Tibial nerve (tissue), 4 donors: ENCODE measurements around the gene SIM1. TPM values are rescaled to one million over a fixed set of nuclear protein-coding genes. Genes with fewer than 3 reads are reported as not detected.

Experiments
- DNase-seq, 2 donors: peaks; one replicate each; pipeline ENCODE4 v3.0.0-alpha.2; 2019; ENCODE audit warnings: low spot score in 2 of 2
- H3K27ac ChIP-seq, 4 donors: fragments of 200-600 bp; sonication (generic) in 3 of 4; one replicate each; pipeline ENCODE4 v1.5.1; 2017 to 2019; ENCODE audit warnings: mild to moderate bottlenecking in 1 of 4
- H3K27me3 ChIP-seq, 2 donors: fragments of 200-600 bp; sonication (generic) in 1 of 2; one replicate each; pipeline versions ENCODE4 v1.5.1 to v1.6.0; 2017 to 2019
- H3K36me3 ChIP-seq, 3 donors: fragments of 200-600 bp; sonication (generic); one replicate each; pipeline ENCODE4 v1.5.1; 2018 to 2019
- H3K4me1 ChIP-seq, 4 donors: fragments of 200-600 bp; sonication (generic) in 3 of 4; one replicate each; pipeline ENCODE4 v1.5.1; 2017 to 2019
- H3K4me3 ChIP-seq, 4 donors: fragments of 200-600 bp; sonication (generic) in 3 of 4; one replicate each; pipeline ENCODE4 v1.5.1; 2017 to 2019; ENCODE audit warnings: mild to moderate bottlenecking in 1 of 4, moderate library complexity in 1 of 4
- H3K9me3 ChIP-seq, 4 donors: fragments of 200-600 bp; sonication (generic) in 3 of 4; one replicate each; pipeline ENCODE4 v1.5.1; 2017 to 2019
- EP300 ChIP-seq, 2 donors: sonication (generic); formaldehyde crosslinking; IDR thresholded peaks; one replicate each; pipeline ENCODE4 v1.6.1; 2017; ENCODE audit warnings: antibody characterized with exemption in 2 of 2, mild to moderate bottlenecking in 1 of 2
- POLR2A ChIP-seq, 2 donors: fragments of 450-650 bp; IDR thresholded peaks; one replicate each; pipeline ENCODE4 v1.6.1; 2017; ENCODE audit warnings: antibody characterized with exemption in 2 of 2, mild to moderate bottlenecking in 2 of 2, moderate library complexity in 2 of 2
- WGBS, 2 donors: methylation state at CpG; one replicate each; pipeline ENCODE4 v1.1.5; 2018; 5-methylcytosine and 5-hydroxymethylcytosine counted together
- total RNA-seq, 4 donors: library from RNA; depleted of rRNA; stranded (reverse); fragments of >200 nt; gene quantifications; one replicate each; pipeline ENCODE4 v1.1.0, GENCODE V29; 2016
- TF ChIP-seq, protein P1 (sequence below), 5 experiments: fragments of 200-600 bp in 3 of 5; fragments of 450-650 bp in 2 of 5; sonication (generic) in 3 of 5; IDR thresholded peaks; one replicate each; pipeline ENCODE4 v1.5.1; 2016 to 2019; ENCODE audit warnings: antibody characterized with exemption in 5 of 5, mild to moderate bottlenecking in 3 of 5, moderate library complexity in 2 of 5

The SIM1 gene
- total RNA-seq, 4 donors from 2014 or later: not detected

DNA sequence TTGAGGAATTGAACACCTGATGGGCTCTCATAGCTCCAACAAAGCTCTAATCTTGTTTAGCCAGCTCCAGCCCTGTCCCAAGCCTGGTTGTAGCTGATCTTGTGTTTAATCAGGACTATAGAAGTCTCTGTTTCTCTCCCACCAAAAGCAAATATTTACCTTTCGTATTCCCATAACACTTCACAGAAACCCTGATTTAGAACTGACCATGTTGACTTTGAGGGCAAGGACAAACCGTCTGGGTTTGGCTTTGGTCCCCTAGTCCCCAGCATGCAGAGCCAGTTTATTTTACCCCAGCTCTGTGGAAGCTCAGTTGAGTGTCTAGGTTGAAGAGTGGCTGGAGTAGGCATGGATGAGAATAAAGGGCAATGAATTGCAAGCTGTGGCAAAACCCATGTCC, 18.0 kb upstream of the SIM1 start:
- H3K9me3 ChIP-seq: no peaks in the 10 kb centered on the region
- H3K27ac ChIP-seq: no peak overlapping the region
- H3K4me3 ChIP-seq: no peak overlapping the region
- DNase-seq: no peak
- H3K36me3 ChIP-seq: no peaks in the 10 kb centered on the region
- peaks cover 0 to 6% (median 0%) of the 10 kb centered on the region in 4 donors for H3K4me1 ChIP-seq
- 75 to 80% methylated on average over 2 of the region's 2 CpGs for WGBS, 2 donors
- H3K27me3 ChIP-seq: no peaks in the 10 kb centered on the region
- no peak for TF ChIP-seq EP300 (IDR thresholded peaks at IDR 0.05)
- TF ChIP-seq, protein P1, sequence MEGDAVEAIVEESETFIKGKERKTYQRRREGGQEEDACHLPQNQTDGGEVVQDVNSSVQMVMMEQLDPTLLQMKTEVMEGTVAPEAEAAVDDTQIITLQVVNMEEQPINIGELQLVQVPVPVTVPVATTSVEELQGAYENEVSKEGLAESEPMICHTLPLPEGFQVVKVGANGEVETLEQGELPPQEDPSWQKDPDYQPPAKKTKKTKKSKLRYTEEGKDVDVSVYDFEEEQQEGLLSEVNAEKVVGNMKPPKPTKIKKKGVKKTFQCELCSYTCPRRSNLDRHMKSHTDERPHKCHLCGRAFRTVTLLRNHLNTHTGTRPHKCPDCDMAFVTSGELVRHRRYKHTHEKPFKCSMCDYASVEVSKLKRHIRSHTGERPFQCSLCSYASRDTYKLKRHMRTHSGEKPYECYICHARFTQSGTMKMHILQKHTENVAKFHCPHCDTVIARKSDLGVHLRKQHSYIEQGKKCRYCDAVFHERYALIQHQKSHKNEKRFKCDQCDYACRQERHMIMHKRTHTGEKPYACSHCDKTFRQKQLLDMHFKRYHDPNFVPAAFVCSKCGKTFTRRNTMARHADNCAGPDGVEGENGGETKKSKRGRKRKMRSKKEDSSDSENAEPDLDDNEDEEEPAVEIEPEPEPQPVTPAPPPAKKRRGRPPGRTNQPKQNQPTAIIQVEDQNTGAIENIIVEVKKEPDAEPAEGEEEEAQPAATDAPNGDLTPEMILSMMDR (IDR thresholded peaks at IDR 0.05): no peak
- TF ChIP-seq POLR2A (IDR thresholded peaks at IDR 0.05): no peak

- no peaks in the 10 kb centered on the region for H3K9me3 ChIP-seq
These were observed 14.7 kb upstream of the SIM1 start for GRCh38 chr6:100479179-100480035.

DNA sequence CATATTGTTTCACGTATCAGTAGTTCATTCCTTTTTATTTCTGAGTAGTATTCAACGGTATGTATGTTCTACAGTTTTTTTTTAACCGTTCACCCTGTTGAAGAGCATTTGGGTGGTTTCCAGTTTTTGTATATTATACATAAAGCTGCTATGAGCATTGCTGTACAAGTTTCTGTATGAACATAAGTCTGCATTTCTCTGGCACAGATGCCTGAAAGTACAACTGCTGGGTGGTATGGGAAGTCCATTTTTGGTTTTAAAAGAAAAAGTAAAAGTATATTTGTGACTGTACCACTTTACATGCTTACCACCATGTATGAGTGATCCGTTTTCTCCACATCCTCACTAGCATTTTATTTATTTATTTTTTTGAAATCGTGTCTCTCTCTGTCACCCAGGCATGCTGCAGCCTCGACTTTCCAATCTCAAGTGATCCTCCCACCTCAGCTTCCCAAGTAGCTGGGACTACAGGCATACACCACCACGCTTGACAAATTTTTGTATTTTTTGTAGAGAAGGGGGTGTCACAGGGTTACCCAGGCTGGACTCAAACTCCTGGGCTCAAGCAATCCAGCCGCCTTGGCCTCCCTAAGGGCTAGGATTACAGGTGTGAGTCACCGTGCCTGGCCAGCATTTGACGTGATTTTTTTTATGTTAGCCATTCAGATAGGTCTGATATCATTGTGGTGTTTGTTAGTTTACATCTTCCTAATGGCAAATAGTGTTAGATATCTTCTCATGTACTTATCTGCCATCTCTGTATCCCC, 11.0 kb upstream of the SIM1 start:
- TF ChIP-seq POLR2A (IDR thresholded peaks at IDR 0.05): no peak
- TF ChIP-seq, protein P1 (IDR thresholded peaks at IDR 0.05): no peak
- TF ChIP-seq EP300 (IDR thresholded peaks at IDR 0.05): no peak
- no peak overlapping the region for H3K4me3 ChIP-seq
- peaks cover 0 to 6% (median 0%) of the 10 kb centered on the region in 4 donors for H3K4me1 ChIP-seq
- H3K27me3 ChIP-seq: peaks cover 0 to 45% of the 10 kb centered on the region in 2 donors
- no peak overlapping the region for H3K27ac ChIP-seq
- DNase-seq: no peak
- no peaks in the 10 kb centered on the region for H3K9me3 ChIP-seq
- no peaks in the 10 kb centered on the region for H3K36me3 ChIP-seq
- WGBS, 2 donors: 79 to 85% methylated on average over 10 of the region's 10 CpGs

More at GRCh38 chr6:100479179-100480035, 14.7 kb upstream of the SIM1 start:
- Histone ChIP-seq H3K36me3 (no peaks in the 10 kb centered on the region), H3K4me3 (no peak overlapping the region), H3K4me1 (peaks cover 0 to 6% (median 0%) of the 10 kb centered on the region in 4 donors), H3K27ac (no peak overlapping the region), H3K27me3 (peaks cover 0 to 10% of the 10 kb centered on the region in 2 donors)
- TF ChIP-seq, protein P1 (IDR thresholded peaks at IDR 0.05): peak; percentile 55 to 72 (median 64)
- TF ChIP-seq POLR2A (IDR thresholded peaks at IDR 0.05): no peak
- WGBS, 2 donors: 67 to 80% methylated on average over 3 of the region's 3 CpGs
- DNase-seq: peak in 1 of 2 donors; percentile 30

DNA sequence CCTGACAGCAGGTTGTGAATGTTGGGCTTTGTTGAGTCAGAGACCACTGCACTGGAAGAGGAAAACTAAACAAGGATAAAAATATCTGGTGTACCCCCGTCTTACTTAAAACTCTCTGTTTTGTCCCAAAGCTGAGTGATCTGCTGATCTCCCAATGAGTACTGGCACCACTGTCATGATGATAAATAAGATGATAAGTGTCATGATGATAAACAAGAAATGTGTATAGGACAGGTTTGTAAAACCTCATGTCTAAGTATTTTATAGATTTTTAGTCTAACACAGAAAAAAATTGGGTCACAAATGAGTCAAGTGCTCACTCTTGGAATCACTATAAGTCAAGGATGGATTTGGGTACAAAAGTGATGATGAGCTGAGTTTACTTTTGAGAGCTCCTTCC, 8.5 kb upstream of the SIM1 start:
- Histone ChIP-seq H3K27me3 (peaks cover 0 to 70% of the 10 kb centered on the region in 2 donors), H3K4me1 (peaks cover 0 to 4% (median 0%) of the 10 kb centered on the region in 4 donors), H3K27ac (no peak overlapping the region), H3K9me3 (no peaks in the 10 kb centered on the region), H3K4me3 (no peak overlapping the region), H3K36me3 (no peaks in the 10 kb centered on the region)
- TF ChIP-seq, protein P1 (IDR thresholded peaks at IDR 0.05): no peak
- TF ChIP-seq POLR2A (IDR thresholded peaks at IDR 0.05) (no peak), EP300 (IDR thresholded peaks at IDR 0.05) (no peak)
- WGBS, 2 donors: 49 to 56% methylated on average over 1 of the region's 1 CpG
- DNase-seq: no peak

- no peaks in the 10 kb centered on the region for H3K9me3 ChIP-seq
- H3K36me3 ChIP-seq: no peaks in the 10 kb centered on the region
- no peak overlapping the region for H3K27ac ChIP-seq
- H3K27me3 ChIP-seq: peaks cover 0 to 75% of the 10 kb centered on the region in 2 donors
- peaks cover 0 to 6% (median 0%) of the 10 kb centered on the region in 4 donors for H3K4me1 ChIP-seq
- no peak for TF ChIP-seq EP300 (IDR thresholded peaks at IDR 0.05)
- TF ChIP-seq POLR2A (IDR thresholded peaks at IDR 0.05): no peak
- TF ChIP-seq, protein P1 (IDR thresholded peaks at IDR 0.05): no peak
- no peak overlapping the region for H3K4me3 ChIP-seq
- 20 to 30% methylated on average over 3 of the region's 3 CpGs for WGBS, 2 donors
- no peak for DNase-seq
These were observed 8.0 kb upstream of the SIM1 start for GRCh38 chr6:100472674-100473073.
